Smooth muscle cell (in vitro differentiated cells): Measurements from ENCODE around the gene CA10. TPM values are rescaled to one million over a fixed set of nuclear protein-coding genes. Genes with fewer than 3 reads are reported as not detected.

ENCODE experiments used
- DNase-seq: peaks from one replicate; lab custom pipeline; 2025; ENCODE audit not compliant: unreplicated experiment; lab: John Stamatoyannopoulos, UW
- H2AFZ ChIP-seq: fragments of 200-600 bp; sonication (generic); 2 replicates; pipeline ENCODE4 v1.6.0; 2016; ENCODE audit warnings: antibody characterized with exemption, low read depth, mild to moderate bottlenecking
- H3F3A ChIP-seq: fragments of 200-600 bp; sonication (generic); 2 replicates; pipeline ENCODE4 v1.6.0; 2017; ENCODE audit warnings: antibody characterized with exemption, low read depth
- H3K27ac ChIP-seq: fragments of 200-600 bp; sonication (generic); 2 replicates; pipeline ENCODE4 v1.5.1; 2016; ENCODE audit warnings: low read depth, mild to moderate bottlenecking
- H3K27me3 ChIP-seq: fragments of 200-600 bp; sonication (generic); 2 replicates; pipeline ENCODE4 v1.6.1; 2016; ENCODE audit warnings: low read depth, mild to moderate bottlenecking
- H3K36me3 ChIP-seq: fragments of 200-600 bp; sonication (generic); 2 replicates; pipeline ENCODE4 v1.5.1; 2016; ENCODE audit warnings: low read depth
- H3K4me1 ChIP-seq: fragments of 200-600 bp; sonication (generic); 2 replicates; pipeline ENCODE4 v1.5.1; 2016; ENCODE audit warnings: low read depth
- H3K4me2 ChIP-seq: fragments of 200-600 bp; sonication (generic); 2 replicates; pipeline ENCODE4 v1.6.0; 2016; ENCODE audit warnings: mild to moderate bottlenecking
- H3K4me3 ChIP-seq: fragments of 200-600 bp; sonication (generic); 2 replicates; pipeline ENCODE4 v1.5.1; 2016; ENCODE audit warnings: mild to moderate bottlenecking
- H3K79me2 ChIP-seq: fragments of 200-600 bp; sonication (generic); 2 replicates; pipeline ENCODE4 v1.6.0; 2016; ENCODE audit warnings: low read depth, mild to moderate bottlenecking
- H3K9ac ChIP-seq: fragments of 200-600 bp; sonication (generic); 2 replicates; pipeline ENCODE4 v1.6.0; 2016; ENCODE audit warnings: low read depth
- H3K9me3 ChIP-seq: fragments of 200-600 bp; sonication (generic); replicated peaks from 2 replicates; pipeline ENCODE4 v1.5.1; 2016; ENCODE audit warnings: low read depth
- H4K20me1 ChIP-seq: fragments of 200-600 bp; sonication (generic); 2 replicates; pipeline ENCODE4 v1.6.0; 2016; ENCODE audit warnings: low read depth
- WGBS: methylation state at CpG from one replicate; pipeline ENCODE4 v1.1.7; 2016; ENCODE audit warnings: low lambda C conversion rate; 5-methylcytosine and 5-hydroxymethylcytosine counted together
- polyA plus RNA-seq: library from polyadenylated mRNA; unstranded; fragments of >200 nt; fragmentation: Nextera tagmentation; extraction: Ambion mirVana; gene quantifications from 2 replicates; pipeline ENCODE4 v1.2.1, GENCODE V29; 2016
- total RNA-seq: library from RNA; depleted of rRNA; stranded (reverse); fragments of >200 nt; gene quantifications from 2 replicates; pipeline ENCODE4 v1.2.3, GENCODE V29; 2014
- TF ChIP-seq, protein P1 (sequence below): fragments of 200-600 bp; sonication (generic); IDR thresholded peaks from 2 replicates; pipeline ENCODE4 v1.5.1; 2017; ENCODE audit warnings: borderline replicate concordance, mild to moderate bottlenecking, antibody characterized with exemption; ENCODE audit not compliant: insufficient read depth, poor library complexity, severe bottlenecking

The CA10 gene
- total and polyA plus RNA-seq, 2 experiments from 2014 or later, result 0.54 TPM; not detected in 1

DNA sequence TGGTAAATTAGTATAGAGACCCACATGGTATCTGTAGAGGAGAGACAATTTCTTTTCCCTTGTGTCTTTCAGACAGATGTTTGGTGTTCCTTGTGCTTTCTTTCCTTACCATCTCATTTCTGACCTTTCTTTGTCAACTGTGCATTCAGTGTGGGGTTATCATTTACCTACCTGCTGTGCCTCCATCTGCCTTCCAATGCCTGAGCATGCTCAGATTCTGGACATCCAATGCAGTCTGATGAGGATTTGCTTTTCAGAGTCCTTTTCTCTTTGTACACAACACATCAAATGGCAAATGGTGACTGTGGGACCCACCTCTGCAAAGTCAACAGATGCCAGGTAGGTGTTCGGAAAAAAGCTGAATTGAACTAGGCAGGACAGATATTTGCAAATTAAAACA lies 364.8 kb downstream of the CA10 start:
- Histone ChIP-seq H3K4me1 (no peaks in the 10 kb centered on the region), H3K79me2 (no peaks in the 10 kb centered on the region), H3K9ac (no peak overlapping the region), H3K9me3 (no peaks in the 10 kb centered on the region), H3K4me2 (no peak overlapping the region), H4K20me1 (no peaks in the 10 kb centered on the region), H2AFZ (no peak overlapping the region), H3F3A (no peaks in the 10 kb centered on the region), H3K36me3 (no peaks in the 10 kb centered on the region), H3K27ac (no peak overlapping the region), H3K27me3 (peaks cover 9% of the 10 kb centered on the region), H3K4me3 (no peak overlapping the region)
- TF ChIP-seq, protein P1, sequence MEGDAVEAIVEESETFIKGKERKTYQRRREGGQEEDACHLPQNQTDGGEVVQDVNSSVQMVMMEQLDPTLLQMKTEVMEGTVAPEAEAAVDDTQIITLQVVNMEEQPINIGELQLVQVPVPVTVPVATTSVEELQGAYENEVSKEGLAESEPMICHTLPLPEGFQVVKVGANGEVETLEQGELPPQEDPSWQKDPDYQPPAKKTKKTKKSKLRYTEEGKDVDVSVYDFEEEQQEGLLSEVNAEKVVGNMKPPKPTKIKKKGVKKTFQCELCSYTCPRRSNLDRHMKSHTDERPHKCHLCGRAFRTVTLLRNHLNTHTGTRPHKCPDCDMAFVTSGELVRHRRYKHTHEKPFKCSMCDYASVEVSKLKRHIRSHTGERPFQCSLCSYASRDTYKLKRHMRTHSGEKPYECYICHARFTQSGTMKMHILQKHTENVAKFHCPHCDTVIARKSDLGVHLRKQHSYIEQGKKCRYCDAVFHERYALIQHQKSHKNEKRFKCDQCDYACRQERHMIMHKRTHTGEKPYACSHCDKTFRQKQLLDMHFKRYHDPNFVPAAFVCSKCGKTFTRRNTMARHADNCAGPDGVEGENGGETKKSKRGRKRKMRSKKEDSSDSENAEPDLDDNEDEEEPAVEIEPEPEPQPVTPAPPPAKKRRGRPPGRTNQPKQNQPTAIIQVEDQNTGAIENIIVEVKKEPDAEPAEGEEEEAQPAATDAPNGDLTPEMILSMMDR, result no peak
- no peak for DNase-seq
- WGBS, result 88% methylated on average over 1 of the region's 1 CpG

DNA sequence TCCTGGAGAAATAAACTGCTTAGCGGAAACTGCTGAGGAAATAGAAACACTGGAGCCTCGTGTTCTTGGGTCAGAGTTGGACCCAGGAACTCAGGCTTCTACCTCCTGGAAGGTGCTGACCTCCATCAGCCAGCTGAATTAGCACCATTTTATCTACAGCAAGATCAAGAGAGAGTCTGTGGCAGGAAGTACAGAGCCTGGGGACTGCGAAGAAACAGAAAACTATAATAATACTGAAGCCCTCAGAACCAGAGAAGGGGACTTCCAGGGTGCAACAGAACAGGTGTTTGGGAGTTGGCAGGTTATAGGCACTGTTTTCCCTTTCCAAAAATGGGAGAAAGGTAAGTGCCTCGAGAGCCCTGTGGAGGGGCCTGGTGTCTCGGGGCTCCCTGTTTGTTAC lies 379.7 kb downstream of the CA10 start:
- H3K4me2 ChIP-seq, result no peak overlapping the region
- no peaks in the 10 kb centered on the region for H3K4me1 ChIP-seq
- no peak overlapping the region for H3K27ac ChIP-seq
- 85% methylated on average over 5 of the region's 5 CpGs for WGBS
- no peaks in the 10 kb centered on the region for H3K79me2 ChIP-seq
- DNase-seq, result no peak
- no peaks in the 10 kb centered on the region for H3K9me3 ChIP-seq
- TF ChIP-seq, protein P1, result no peak
- H3K9ac ChIP-seq, result no peak overlapping the region
- no peaks in the 10 kb centered on the region for H4K20me1 ChIP-seq
- no peaks in the 10 kb centered on the region for H3F3A ChIP-seq
- H3K27me3 ChIP-seq, result peaks cover 10% of the 10 kb centered on the region
- H3K4me3 ChIP-seq, result no peak overlapping the region
- H2AFZ ChIP-seq, result no peak overlapping the region
- H3K36me3 ChIP-seq, result no peaks in the 10 kb centered on the region

DNA sequence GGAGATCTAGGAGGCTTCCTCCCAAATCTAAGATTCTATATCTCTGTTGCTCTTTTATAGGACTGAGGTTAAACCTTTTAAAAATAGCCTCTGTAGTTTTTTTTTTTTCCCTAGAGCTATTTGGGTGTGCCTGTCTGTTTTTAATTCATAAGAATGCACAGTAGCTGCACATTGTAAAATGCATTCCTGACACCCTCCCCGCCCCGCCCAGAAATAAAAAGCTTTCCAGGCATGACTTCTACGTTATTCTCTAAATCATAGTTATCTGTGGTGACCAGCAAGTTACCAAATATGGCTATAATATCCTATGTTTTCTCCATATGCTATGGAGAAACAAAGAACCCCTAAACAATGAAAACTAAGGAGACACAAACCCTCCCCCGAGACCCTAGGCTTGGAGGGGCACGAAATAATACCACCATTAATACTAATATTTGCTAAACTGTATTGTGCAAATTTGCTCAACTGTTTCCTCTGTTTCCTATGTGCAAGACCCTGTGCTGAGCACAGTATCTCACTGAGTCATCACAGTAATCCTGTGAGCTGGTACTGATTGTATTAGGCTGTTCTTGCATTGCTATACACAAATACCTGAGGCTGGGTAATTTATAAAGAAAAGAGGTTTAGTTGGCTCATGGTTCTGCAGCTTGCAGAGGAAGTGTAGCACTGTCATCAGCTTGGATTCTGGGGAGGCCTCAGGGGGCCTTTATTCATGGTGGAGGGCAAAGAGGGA lies 388.3 kb downstream of the CA10 start:
- H3K27ac ChIP-seq, result no peak overlapping the region
- WGBS, result 75% methylated on average over 5 of the region's 5 CpGs
- H3K4me2 ChIP-seq, result no peak overlapping the region
- TF ChIP-seq, protein P1, result no peak
- H3K36me3 ChIP-seq, result no peaks in the 10 kb centered on the region
- no peaks in the 10 kb centered on the region for H4K20me1 ChIP-seq
- no peak for DNase-seq
- H3K4me1 ChIP-seq, result no peaks in the 10 kb centered on the region
- H3K9ac ChIP-seq, result no peak overlapping the region
- no peaks in the 10 kb centered on the region for H3F3A ChIP-seq
- no peaks in the 10 kb centered on the region for H3K9me3 ChIP-seq
- H3K79me2 ChIP-seq, result no peaks in the 10 kb centered on the region
- H2AFZ ChIP-seq, result no peak overlapping the region
- no peak overlapping the region for H3K4me3 ChIP-seq
- H3K27me3 ChIP-seq, result no peaks in the 10 kb centered on the region

DNA sequence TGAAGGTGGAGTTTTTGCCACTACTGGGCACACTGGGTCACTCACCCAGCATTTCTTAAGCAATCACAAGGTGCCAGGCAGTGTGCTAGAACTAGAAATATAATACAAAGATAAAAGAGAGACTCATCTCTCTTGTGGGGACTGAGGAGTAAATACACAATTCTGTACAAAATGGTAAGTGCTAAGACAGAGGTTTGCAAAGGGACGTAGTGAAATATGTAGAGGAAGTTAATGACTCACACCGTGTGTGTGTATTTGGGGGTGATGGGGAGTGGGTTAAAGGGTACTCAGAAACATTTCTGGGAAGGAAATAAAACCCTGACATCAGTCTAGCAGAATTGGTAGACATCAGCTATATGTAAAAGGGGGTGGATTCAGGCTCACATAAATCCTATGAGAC lies 389.3 kb downstream of the CA10 start:
- Histone ChIP-seq H3F3A (no peaks in the 10 kb centered on the region), H3K4me3 (no peak overlapping the region), H3K27me3 (no peaks in the 10 kb centered on the region), H3K79me2 (no peaks in the 10 kb centered on the region), H3K4me2 (no peak overlapping the region), H2AFZ (no peak overlapping the region), H3K4me1 (no peaks in the 10 kb centered on the region), H4K20me1 (no peaks in the 10 kb centered on the region), H3K9me3 (no peaks in the 10 kb centered on the region), H3K36me3 (no peaks in the 10 kb centered on the region), H3K27ac (no peak overlapping the region), H3K9ac (no peak overlapping the region)
- WGBS, result 62% methylated on average over 2 of the region's 2 CpGs
- no peak for DNase-seq
- TF ChIP-seq, protein P1, result no peak
